ENCODE data around the gene CYTH1. TPM values are rescaled to one million over a fixed set of nuclear protein-coding genes. Genes with fewer than 3 reads are reported as not detected.

CYTH1 gene
- total and polyA plus RNA-seq, 8 donors = 18.3 to 34.4 (median 23.5) TPM

- H3K27ac ChIP-seq = no peak overlapping the region
- WGBS, 2 donors = 85% methylated on average over 7 of the region's 7 CpGs
- no peak overlapping the region for H3K4me3 ChIP-seq
- no peaks in the 10 kb centered on the region for H3K36me3 ChIP-seq
- DNase-seq (no peak), FAIRE-seq (no peak), ATAC-seq (no peak)
- peaks cover 0 to 6% (median 0%) of the 10 kb centered on the region in 3 donors for H3K4me1 ChIP-seq
- intact Hi-C loops (cut with DNase I) = loop anchor here in 1 of 3 donors (10.0 kb wide), 1 partner anchor 203 kb away; no protein-coding TSS in a partner anchor
- TF ChIP-seq CTCF (IDR thresholded peaks at IDR 0.05) = no peak
- no peaks in the 10 kb centered on the region for H3K27me3 ChIP-seq
- no peaks in the 10 kb centered on the region for H3K9me3 ChIP-seq
These were observed 74.2 kb downstream of the CYTH1 start for GRCh38 chr17:78707923-78708322.

GRCh38 chr17:78707016-78707415 is 75.1 kb downstream of the CYTH1 start:
- Histone ChIP-seq H3K36me3 (peaks cover 0 to 2% (median 1%) of the 10 kb centered on the region in 3 donors), H3K27ac (no peak overlapping the region), H3K4me3 (no peak overlapping the region), H3K4me1 (peaks cover 0 to 6% (median 0%) of the 10 kb centered on the region in 3 donors), H3K9me3 (no peaks in the 10 kb centered on the region), H3K27me3 (no peaks in the 10 kb centered on the region)
- TF ChIP-seq CTCF (IDR thresholded peaks at IDR 0.05) = no peak
- intact Hi-C loops (cut with DNase I) = loop anchor here in 1 of 3 donors (10.0 kb wide), 1 partner anchor 202 kb away; no protein-coding TSS in a partner anchor
- no peak for DNase-seq
- 92 to 93% methylated on average over 7 of the region's 7 CpGs for WGBS, 2 donors
- no peak for FAIRE-seq
- no peak for ATAC-seq

GRCh38 chr17:78706271-78706915 is 75.7 kb downstream of the CYTH1 start:
- FAIRE-seq = no peak

GRCh38 chr17:78705071-78705470 is 77.0 kb downstream of the CYTH1 start:
- Histone ChIP-seq H3K27me3 (no peaks in the 10 kb centered on the region), H3K36me3 (peaks cover 0 to 11% (median 8%) of the 10 kb centered on the region in 3 donors), H3K4me3 (no peak overlapping the region), H3K27ac (no peak overlapping the region), H3K4me1 (peaks cover 0 to 6% (median 0%) of the 10 kb centered on the region in 3 donors), H3K9me3 (no peaks in the 10 kb centered on the region)
- no peak for FAIRE-seq
- DNase-seq = no peak
- intact Hi-C loops (cut with DNase I) = loop anchor here in 1 of 3 donors (10.0 kb wide), 1 partner anchor 200 kb away; no protein-coding TSS in a partner anchor
- no peak for TF ChIP-seq CTCF (IDR thresholded peaks at IDR 0.05)
- ATAC-seq = no peak
- 95% methylated on average over 4 of the region's 4 CpGs for WGBS, 2 donors

More at GRCh38 chr17:78706271-78706915, 75.7 kb downstream of the CYTH1 start:
- DNase-seq (peak in 1 of 6 donors; percentile 37), ATAC-seq (peak in 1 of 4 donors; percentile 33)
- peaks cover 0 to 6% (median 0%) of the 10 kb centered on the region in 3 donors for H3K4me1 ChIP-seq
- no peak for TF ChIP-seq CTCF (IDR thresholded peaks at IDR 0.05)
- H3K36me3 ChIP-seq = peaks cover 0 to 8% (median 6%) of the 10 kb centered on the region in 3 donors
- WGBS, 2 donors = 71 to 72% methylated on average over 10 of the region's 10 CpGs
- intact Hi-C loops (cut with DNase I) = loop anchor here in 1 of 3 donors (10.0 kb wide), 1 partner anchor 202 kb away; no protein-coding TSS in a partner anchor
- no peak overlapping the region for H3K4me3 ChIP-seq
- H3K27me3 ChIP-seq = no peaks in the 10 kb centered on the region
- no peaks in the 10 kb centered on the region for H3K9me3 ChIP-seq
- no peak overlapping the region for H3K27ac ChIP-seq

GRCh38 chr17:78704594-78704993 is 77.5 kb downstream of the CYTH1 start:
- no peaks in the 10 kb centered on the region for H3K27me3 ChIP-seq
- peaks cover 0 to 6% (median 0%) of the 10 kb centered on the region in 3 donors for H3K4me1 ChIP-seq
- H3K36me3 ChIP-seq = peaks cover 0 to 16% (median 13%) of the 10 kb centered on the region in 3 donors
- H3K9me3 ChIP-seq = no peaks in the 10 kb centered on the region
- H3K4me3 ChIP-seq = no peak overlapping the region
- H3K27ac ChIP-seq = no peak overlapping the region
- intact Hi-C loops (cut with DNase I) = loop anchor here in 1 of 3 donors (10.0 kb wide), 1 partner anchor 200 kb away; no protein-coding TSS in a partner anchor
- FAIRE-seq (no peak), DNase-seq (no peak), ATAC-seq (no peak)
- WGBS, 2 donors = 91 to 96% methylated on average over 3 of the region's 3 CpGs
- no peak for TF ChIP-seq CTCF (IDR thresholded peaks at IDR 0.05)

All from pancreas (tissue), 10 donors.